ENCODE results near the gene PBLD. TPM values are rescaled to one million over a fixed set of nuclear protein-coding genes. Genes with fewer than 3 reads are reported as not detected.

The PBLD gene
- total RNA-seq, 1 experiment from 2014 or later, result 3.5 TPM

- H3K4ac ChIP-seq (ENCODE audit: low read depth, low read length), result no peak overlapping the region
- peaks cover 23 to 47% (median 43%) of the 10 kb centered on the region in 3 experiments for H3K36me3 Mint-ChIP-seq (ENCODE audit: insufficient read depth in 1 of 3, low read depth in 3 of 3)
- H4K8ac ChIP-seq (replicated peaks; ENCODE audit: insufficient read length, low read depth, low read length), result no peak overlapping the region
- peaks cover 2% of the 10 kb centered on the region for H3K27me3 Mint-ChIP-seq (ENCODE audit: low read depth)
- H3K27ac ChIP-seq (ENCODE audit: insufficient read length, low read depth, low read length), result no peak overlapping the region
- H3K79me2 ChIP-seq (ENCODE audit: insufficient read depth, low read length), result peaks cover 44% of the 10 kb centered on the region
- H2AFZ ChIP-seq (ENCODE audit: low read length), result no peak overlapping the region
- TF ChIP-seq CTCF (conservative IDR thresholded peaks at IDR 0.05), result no peak
- H3K27ac Mint-ChIP-seq, result peak overlapping the region; percentile 100
- no peak overlapping the region for H3K23ac ChIP-seq (ENCODE audit: insufficient read length, low read depth, low read length)
- no peak overlapping the region for H4K91ac ChIP-seq (ENCODE audit: insufficient read length, low read depth, low read length)
- H3K14ac ChIP-seq (ENCODE audit: insufficient read depth, low read length), result no peak overlapping the region; the same call in 1 of the 2 replicates
- peak overlapping the region; percentile 100 for H3K4me3 Mint-ChIP-seq
- no peaks in the 10 kb centered on the region for H4K20me1 ChIP-seq (ENCODE audit: control insufficient read depth, insufficient read depth, insufficient read length)
- H2BK12ac ChIP-seq (ENCODE audit: insufficient read length, low read depth, low read length), result no peak overlapping the region
- no peak overlapping the region for H3K56ac ChIP-seq (ENCODE audit: insufficient read length, low read depth, low read length)
- no peaks in the 10 kb centered on the region for H3K79me1 ChIP-seq (ENCODE audit: insufficient read depth, low read depth, low read length, poor library complexity, severe bottlenecking)
- no peak overlapping the region for H2BK20ac ChIP-seq (ENCODE audit: low read depth, low read length, poor library complexity, severe bottlenecking)
- H2BK15ac ChIP-seq (ENCODE audit: low read depth, low read length), result no peak overlapping the region
- H3K4me2 ChIP-seq (ENCODE audit: insufficient read depth, insufficient read length, low read length), result peak overlapping the region; percentile 66
- no peak for DNase-seq
- no peak overlapping the region for H2AK5ac ChIP-seq (ENCODE audit: insufficient read length, low read length)
- H2BK5ac ChIP-seq (ENCODE audit: insufficient read length, low read length), result no peak overlapping the region
- no peak overlapping the region for H3T11ph ChIP-seq (ENCODE audit: low read length)
- H3K9ac ChIP-seq (ENCODE audit: extremely low read depth, insufficient read length, low read length), result peak overlapping the region; percentile 100
- H3K4me1 ChIP-seq (ENCODE audit: insufficient read depth, low read length), result 0 out of 2 replicates have a peak, but pooled peaks cover 3% of the 10 kb centered on the region
- H3K9me3 ChIP-seq (ENCODE audit: control insufficient read depth, low read depth, low read length), result no peaks in the 10 kb centered on the region
- peaks cover 44 to 56% of the 10 kb centered on the region in 2 experiments for H3K4me1 Mint-ChIP-seq
- H2BK120ac ChIP-seq (ENCODE audit: low read depth, low read length, poor library complexity, severe bottlenecking), result no peak overlapping the region
- H3K27me3 ChIP-seq (ENCODE audit: insufficient read depth, low read length), result no peaks in the 10 kb centered on the region
- peaks cover 0 to 7% of the 10 kb centered on the region in 2 experiments; a peak in 2 of 5 replicates for H3K9me3 Mint-ChIP-seq
- no peak overlapping the region for H3K18ac ChIP-seq (ENCODE audit: insufficient read length, low read depth, low read length)
- H3K23me2 ChIP-seq (ENCODE audit: insufficient read length, low read depth, low read length, poor library complexity, severe bottlenecking), result peaks cover 10% of the 10 kb centered on the region
- WGBS (ENCODE audit: extremely low coverage, insufficient read length, low lambda C conversion rate), result no CpG with 5 or more reads among the region's 10 CpGs
- no peak overlapping the region for H4K5ac ChIP-seq (ENCODE audit: insufficient read length, low read depth, low read length)
Observed at GRCh38 chr10:68333058-68333395, 299 bp upstream of the PBLD start.
